NCI-H69 (cell line): ENCODE results near the gene KLF3.

Experiments used
- DNase-seq: peaks from one replicate; lab custom pipeline; 2025; lab: John Stamatoyannopoulos, UW

The KLF3 gene

DNA sequence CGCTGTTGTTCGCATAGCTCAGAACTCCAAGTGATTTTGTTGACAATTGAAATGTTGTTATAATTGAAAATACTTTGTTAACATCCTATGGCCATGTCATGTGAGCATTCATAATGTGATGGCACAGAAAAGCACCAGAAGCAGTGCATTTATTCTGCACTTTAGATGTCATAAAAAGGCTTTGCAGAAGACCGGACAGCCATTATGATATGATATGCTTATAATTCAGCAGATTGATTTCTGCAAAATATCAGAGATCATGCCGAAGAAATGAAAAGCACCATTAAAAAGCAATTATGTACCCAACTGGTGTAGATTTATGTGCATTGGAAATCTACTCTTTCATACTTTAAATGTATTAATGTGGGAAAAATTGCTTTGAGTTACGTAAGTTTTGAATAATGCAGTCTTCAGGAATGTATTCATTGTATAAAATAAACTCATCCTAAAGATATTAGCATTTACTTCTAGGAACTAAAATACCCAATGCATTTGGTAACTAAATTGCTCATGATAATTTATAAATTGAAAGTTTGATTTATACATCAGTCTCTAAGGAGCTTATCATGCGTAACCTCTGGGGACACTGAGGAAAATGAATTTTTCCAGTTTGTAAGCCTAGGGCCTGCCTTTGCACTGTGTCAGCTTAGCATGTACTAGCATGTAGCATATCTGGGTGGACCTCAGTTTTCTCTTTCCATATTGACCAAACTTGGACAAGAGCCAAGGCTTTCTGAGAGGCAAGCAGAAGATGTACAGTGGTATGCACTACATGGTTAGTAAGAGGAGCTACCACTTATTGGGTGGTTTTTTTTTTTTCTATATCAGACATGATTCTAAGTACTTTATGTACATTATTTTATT is 75.2 kb downstream of the KLF3 start:
- DNase-seq, result no peak

- no peak for DNase-seq
Observed at GRCh38 chr4:38740303-38740702, 76.3 kb downstream of the KLF3 start.

GRCh38 chr4:38743866-38744265 is 79.9 kb downstream of the KLF3 start:
- DNase-seq, result no peak

GRCh38 chr4:38745881-38746280 is 81.9 kb downstream of the KLF3 start:
- no peak for DNase-seq

GRCh38 chr4:38747629-38748028 is 83.6 kb downstream of the KLF3 start:
- no peak for DNase-seq

DNA sequence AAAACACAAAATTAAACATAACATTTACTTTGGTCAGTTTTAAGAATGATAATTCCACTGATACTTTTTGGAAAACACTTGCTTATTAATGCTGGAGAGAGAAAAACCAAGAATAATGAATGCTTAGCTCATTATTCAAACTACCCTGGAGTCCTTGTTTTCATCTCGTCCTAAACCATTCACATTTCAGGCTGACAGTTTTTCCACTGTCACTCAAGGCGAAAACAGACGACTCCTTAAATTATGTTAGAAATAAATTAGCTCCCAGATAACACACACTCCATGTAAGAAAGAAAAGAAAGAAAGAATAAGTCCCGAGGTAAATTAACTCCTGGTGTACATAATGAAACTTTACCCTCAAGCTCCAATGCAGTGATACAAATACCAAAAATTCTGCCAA is 85.3 kb downstream of the KLF3 start:
- no peak for DNase-seq
